HL-60 (cell line): ENCODE measurements around the gene SPON1.
"Not testable (repeated sequence)": the region's sequence is repeated elsewhere in the genome, so short reads cannot be mapped to it uniquely, and the experiment has no call there.

ENCODE experiments used
- DNase-seq, 2 experiments: peaks; one replicate each; pipeline ENCODE4 v3.0.0-alpha.2; 2010 to 2020; ENCODE audit warnings: low read depth in 1 of 2, low spot score in 1 of 2
- H3K27ac ChIP-seq: fragments of 250-450 bp; sonication (Bioruptor Pico); replicated peaks from 2 replicates; pipeline ENCODE4 v1.5.1; 2020; ENCODE audit warnings: mild to moderate bottlenecking, moderate library complexity
- H3K27me3 ChIP-seq: fragments of 250-450 bp; sonication (Bioruptor Pico); 2 replicates; pipeline ENCODE4 v1.5.1; 2021; ENCODE audit warnings: mild to moderate bottlenecking, moderate library complexity; ENCODE audit not compliant: insufficient read depth, poor library complexity, severe bottlenecking
- H3K4me3 ChIP-seq: replicated peaks from 2 replicates; pipeline ENCODE4 v1.5.1; 2011; ENCODE audit warnings: mild to moderate bottlenecking, control low read depth, low read length; ENCODE audit not compliant: insufficient read depth
- GABPA ChIP-seq: IDR thresholded peaks from 2 replicates; pipeline ENCODE4 v1.6.1; 2012; ENCODE audit warnings: low read depth
- POLR2AphosphoS5 ChIP-seq: IDR thresholded peaks from 2 replicates; pipeline ENCODE4 v1.6.1; 2012; ENCODE audit warnings: low read depth
- SPI1 ChIP-seq: IDR thresholded peaks from 2 replicates; pipeline ENCODE4 v1.6.1; 2012; ENCODE audit warnings: low read depth, mild to moderate bottlenecking, borderline replicate concordance
- TF ChIP-seq, protein P1 (sequence below): IDR thresholded peaks from one replicate; pipeline ENCODE4 v1.5.1; 2011; ENCODE audit warnings: low read length, control low read depth, inconsistent platforms; ENCODE audit not compliant: insufficient read depth
- TF ChIP-seq, protein P2 (sequence below): IDR thresholded peaks from 2 replicates; pipeline ENCODE4 v1.6.1; 2012; ENCODE audit warnings: low read depth; ENCODE audit not compliant: insufficient replicate concordance

SPON1 gene

GRCh38 chr11:13931356-13931755, 31.2 kb upstream of the SPON1 start:
- no peak overlapping the region for H3K27ac ChIP-seq
- H3K27me3 ChIP-seq: no peaks in the 10 kb centered on the region
- TF ChIP-seq GABPA (no peak), POLR2AphosphoS5 (no peak), SPI1 (no peak)
- TF ChIP-seq, protein P1, sequence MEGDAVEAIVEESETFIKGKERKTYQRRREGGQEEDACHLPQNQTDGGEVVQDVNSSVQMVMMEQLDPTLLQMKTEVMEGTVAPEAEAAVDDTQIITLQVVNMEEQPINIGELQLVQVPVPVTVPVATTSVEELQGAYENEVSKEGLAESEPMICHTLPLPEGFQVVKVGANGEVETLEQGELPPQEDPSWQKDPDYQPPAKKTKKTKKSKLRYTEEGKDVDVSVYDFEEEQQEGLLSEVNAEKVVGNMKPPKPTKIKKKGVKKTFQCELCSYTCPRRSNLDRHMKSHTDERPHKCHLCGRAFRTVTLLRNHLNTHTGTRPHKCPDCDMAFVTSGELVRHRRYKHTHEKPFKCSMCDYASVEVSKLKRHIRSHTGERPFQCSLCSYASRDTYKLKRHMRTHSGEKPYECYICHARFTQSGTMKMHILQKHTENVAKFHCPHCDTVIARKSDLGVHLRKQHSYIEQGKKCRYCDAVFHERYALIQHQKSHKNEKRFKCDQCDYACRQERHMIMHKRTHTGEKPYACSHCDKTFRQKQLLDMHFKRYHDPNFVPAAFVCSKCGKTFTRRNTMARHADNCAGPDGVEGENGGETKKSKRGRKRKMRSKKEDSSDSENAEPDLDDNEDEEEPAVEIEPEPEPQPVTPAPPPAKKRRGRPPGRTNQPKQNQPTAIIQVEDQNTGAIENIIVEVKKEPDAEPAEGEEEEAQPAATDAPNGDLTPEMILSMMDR: no peak
- TF ChIP-seq, protein P2, sequence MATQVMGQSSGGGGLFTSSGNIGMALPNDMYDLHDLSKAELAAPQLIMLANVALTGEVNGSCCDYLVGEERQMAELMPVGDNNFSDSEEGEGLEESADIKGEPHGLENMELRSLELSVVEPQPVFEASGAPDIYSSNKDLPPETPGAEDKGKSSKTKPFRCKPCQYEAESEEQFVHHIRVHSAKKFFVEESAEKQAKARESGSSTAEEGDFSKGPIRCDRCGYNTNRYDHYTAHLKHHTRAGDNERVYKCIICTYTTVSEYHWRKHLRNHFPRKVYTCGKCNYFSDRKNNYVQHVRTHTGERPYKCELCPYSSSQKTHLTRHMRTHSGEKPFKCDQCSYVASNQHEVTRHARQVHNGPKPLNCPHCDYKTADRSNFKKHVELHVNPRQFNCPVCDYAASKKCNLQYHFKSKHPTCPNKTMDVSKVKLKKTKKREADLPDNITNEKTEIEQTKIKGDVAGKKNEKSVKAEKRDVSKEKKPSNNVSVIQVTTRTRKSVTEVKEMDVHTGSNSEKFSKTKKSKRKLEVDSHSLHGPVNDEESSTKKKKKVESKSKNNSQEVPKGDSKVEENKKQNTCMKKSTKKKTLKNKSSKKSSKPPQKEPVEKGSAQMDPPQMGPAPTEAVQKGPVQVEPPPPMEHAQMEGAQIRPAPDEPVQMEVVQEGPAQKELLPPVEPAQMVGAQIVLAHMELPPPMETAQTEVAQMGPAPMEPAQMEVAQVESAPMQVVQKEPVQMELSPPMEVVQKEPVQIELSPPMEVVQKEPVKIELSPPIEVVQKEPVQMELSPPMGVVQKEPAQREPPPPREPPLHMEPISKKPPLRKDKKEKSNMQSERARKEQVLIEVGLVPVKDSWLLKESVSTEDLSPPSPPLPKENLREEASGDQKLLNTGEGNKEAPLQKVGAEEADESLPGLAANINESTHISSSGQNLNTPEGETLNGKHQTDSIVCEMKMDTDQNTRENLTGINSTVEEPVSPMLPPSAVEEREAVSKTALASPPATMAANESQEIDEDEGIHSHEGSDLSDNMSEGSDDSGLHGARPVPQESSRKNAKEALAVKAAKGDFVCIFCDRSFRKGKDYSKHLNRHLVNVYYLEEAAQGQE: no peak
- no peak for DNase-seq
- no peak overlapping the region for H3K4me3 ChIP-seq

DNA sequence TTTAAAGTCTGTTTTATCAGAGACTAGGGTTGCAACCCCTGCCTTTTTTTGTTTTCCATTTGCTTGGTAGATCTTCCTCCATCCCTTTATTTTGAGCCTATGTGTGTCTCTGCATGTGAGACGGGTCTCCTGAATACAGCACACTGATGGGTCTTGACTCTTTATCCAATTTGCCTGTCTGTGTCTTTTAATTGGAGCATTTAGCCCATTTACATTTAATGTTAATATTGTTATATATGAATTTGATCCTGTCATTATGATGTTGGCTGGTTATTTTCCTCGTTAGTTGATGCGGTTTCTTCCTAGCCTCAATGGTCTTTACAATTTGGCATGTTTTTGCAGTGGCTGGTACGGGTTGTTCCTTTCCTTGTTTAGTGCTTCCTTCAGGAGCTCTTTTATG, 25.4 kb upstream of the SPON1 start:
- not testable (repeated sequence) for DNase-seq, H3K27me3 ChIP-seq, H3K27ac ChIP-seq, H3K4me3 ChIP-seq

DNA sequence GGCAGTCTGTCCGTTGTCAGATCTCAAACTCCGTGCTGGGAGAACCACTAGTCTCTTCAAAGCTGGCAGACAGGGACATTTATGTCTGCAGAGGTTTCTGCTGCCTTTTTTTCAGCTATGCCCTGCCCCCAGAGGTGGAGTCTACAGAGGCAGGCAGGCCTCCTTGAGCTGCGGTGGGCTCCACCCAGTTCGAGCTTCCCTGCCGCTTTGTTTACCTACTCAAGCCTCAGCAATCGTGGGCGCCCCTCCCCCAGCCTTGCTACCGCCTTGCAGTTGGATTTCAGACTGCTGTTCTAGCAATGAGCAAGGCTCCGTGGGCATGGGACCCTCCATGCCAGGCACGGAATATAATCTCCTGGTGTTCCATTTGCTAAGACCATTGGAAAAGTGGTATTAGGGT, 23.7 kb upstream of the SPON1 start:
- DNase-seq, H3K27ac ChIP-seq, H3K4me3 ChIP-seq, H3K27me3 ChIP-seq: not testable (repeated sequence)

DNA sequence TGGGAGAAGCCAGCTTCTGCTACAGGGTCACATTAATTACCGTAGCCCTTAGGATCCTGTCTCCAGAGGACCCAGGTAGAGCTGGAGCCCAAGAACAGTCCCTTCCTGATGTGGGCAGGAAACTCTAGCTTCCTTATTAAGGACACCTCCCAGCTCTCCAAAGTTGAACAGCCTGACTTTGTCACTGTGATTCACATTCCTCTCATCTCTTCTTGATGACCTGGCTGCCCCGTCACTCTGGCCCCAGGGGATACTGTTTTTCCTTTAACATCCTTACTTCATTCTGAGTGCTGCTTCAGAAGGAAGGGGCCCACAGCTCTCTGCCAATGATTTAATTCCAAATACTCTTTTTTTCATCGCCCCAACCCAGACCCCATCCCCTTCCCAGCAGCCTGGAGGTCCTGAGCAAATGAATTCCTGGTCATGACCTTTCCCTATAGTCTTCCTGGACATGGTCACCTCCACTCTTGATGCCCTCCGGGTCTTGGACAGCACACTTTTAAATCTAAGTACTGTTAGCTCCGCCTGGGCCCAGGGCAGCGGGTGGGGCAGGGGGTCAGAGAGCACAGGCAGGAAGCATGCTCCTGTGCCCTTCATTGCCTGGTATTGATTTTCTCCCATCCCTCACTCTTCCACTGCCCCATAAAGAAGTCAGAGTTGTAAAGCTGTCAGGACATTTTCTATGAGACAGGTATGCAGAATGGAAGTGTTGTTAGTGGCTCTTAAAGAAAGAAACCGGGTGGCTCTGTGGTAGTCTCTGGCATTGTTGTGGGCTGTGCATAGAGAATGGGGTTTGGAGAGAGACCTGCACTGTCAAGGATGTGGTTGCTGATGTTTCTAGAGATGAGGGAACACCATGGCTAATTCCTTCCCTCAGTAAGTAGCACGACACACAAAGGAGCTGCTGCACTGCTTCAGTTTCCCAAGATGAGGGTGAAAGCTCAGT, 22.3 kb upstream of the SPON1 start:
- DNase-seq: no peak
- Histone ChIP-seq H3K27ac (no peak overlapping the region), H3K4me3 (no peak overlapping the region), H3K27me3 (no peaks in the 10 kb centered on the region)
- TF ChIP-seq, protein P2: no peak
- no peak for TF ChIP-seq GABPA
- TF ChIP-seq SPI1: no peak
- TF ChIP-seq, protein P1: no peak
- no peak for TF ChIP-seq POLR2AphosphoS5

GRCh38 chr11:13940907-13941256, 21.6 kb upstream of the SPON1 start:
- no peak for DNase-seq
- H3K27ac ChIP-seq: no peak overlapping the region
- no peaks in the 10 kb centered on the region for H3K27me3 ChIP-seq
- H3K4me3 ChIP-seq: no peak overlapping the region
- TF ChIP-seq, protein P1: no peak
- TF ChIP-seq, protein P2: no peak
- TF ChIP-seq GABPA: no peak
- TF ChIP-seq POLR2AphosphoS5: no peak
- no peak for TF ChIP-seq SPI1
